NCI-H345 (cell line): Measurements from ENCODE around the gene MARF1.
"Not testable (repeated sequence)": the region's sequence is repeated elsewhere in the genome, so short reads cannot be mapped to it uniquely, and the experiment has no call there.

ENCODE experiments used
- DNase-seq: peaks from one replicate; lab custom pipeline; 2025; lab: John Stamatoyannopoulos, UW

Gene MARF1

DNA sequence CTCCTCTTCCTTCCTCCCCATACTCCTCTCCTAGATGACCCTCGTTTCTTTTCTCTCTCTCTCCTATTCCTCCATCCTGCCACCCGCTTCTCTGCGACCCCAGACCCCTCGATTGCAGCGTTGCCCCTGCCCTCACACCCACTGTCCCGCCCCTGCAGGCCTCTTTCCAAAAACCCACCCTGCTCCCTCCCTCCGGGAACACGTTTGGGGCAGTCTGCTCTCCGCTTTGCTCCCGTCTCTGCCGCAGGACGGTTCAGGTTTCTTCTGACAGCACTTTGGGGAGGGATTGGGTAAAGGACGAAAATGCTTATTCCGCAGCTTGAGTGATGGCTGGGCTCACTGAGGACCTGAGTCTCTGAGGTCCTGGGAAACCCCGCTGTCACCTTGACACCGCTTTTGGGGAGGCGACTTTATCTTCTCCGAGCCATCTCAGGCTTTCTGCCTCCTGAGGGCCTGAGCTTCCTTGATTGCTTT, 7.8 kb upstream of the MARF1 start:
- DNase-seq: peak; percentile 7

DNA sequence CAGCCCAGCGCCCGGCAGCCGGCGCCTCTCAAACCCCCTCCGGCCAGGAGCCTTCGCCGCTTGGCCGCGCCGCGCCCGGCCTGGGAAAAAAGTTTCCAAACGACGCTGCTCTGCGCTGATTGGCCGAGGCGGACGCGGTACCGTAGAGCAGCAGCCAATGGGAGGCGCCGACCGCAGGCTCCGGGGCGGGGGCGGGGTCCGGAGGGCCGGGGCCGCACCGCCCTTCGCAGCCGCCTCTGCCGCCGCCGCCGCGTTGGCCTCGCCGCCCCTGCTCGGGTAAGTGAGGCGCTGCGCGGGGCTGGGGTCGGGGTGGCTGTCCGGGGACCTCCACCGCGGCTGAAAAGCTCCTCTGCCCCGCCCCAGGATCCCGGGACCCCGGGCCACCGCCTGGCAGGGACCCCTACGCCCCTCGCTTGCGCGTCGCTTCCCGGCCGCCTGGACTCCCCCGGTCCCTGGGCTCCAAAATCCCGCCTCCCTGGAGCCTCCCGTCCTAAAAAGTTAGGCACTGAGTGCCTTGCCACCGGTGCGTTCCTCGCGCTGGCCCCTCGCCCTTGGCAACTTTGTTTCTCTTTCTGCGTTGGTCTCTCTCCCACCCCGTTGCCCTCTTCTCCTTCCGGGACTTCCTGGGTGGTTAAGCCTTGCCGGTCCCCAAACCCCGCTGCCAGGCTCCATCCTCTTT, 7.2 kb upstream of the MARF1 start, which contains the start of gene NDE1:
NDE1 (plus strand) TSS at position 227 of the 679 bp plus-strand sequence. CDS start 14,534 bp downstream, outside the sequence.
- DNase-seq: peak; percentile 88

DNA sequence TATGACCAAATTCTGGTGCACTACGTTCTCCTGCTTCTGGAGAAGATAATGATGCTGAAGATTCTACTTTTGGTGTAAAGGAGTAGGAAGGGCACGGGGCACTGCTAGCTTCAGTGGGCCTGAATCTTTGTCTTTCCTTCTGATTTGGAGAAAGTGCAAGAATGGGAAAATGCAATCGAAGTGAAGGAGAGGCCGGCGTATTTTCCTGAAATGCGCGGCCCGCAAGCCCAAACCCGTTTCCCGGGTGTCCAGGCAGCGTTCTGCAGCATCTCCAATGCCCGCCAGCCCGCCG, 6.7 kb upstream of the MARF1 start:
- no peak for DNase-seq

DNA sequence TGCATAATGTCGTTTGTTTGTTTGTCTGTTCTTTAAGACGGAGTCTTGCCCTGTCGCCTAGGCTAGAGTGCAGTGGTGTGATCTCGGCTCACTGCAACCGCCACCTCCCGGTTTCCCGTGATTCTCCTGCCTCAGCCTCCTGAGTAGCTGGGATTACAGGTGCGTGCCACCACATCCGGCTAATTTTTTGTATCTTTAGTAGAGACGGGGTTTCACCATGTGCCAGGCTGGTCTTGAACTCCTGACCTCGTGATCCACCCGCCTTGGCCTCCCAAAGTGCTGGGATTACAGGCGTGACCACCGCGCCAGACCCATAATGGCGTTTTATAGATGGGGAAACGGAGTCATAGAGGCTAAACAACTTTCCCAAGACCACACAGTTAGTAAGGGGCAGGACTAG, 6.4 kb upstream of the MARF1 start:
- DNase-seq: not testable (repeated sequence)

DNA sequence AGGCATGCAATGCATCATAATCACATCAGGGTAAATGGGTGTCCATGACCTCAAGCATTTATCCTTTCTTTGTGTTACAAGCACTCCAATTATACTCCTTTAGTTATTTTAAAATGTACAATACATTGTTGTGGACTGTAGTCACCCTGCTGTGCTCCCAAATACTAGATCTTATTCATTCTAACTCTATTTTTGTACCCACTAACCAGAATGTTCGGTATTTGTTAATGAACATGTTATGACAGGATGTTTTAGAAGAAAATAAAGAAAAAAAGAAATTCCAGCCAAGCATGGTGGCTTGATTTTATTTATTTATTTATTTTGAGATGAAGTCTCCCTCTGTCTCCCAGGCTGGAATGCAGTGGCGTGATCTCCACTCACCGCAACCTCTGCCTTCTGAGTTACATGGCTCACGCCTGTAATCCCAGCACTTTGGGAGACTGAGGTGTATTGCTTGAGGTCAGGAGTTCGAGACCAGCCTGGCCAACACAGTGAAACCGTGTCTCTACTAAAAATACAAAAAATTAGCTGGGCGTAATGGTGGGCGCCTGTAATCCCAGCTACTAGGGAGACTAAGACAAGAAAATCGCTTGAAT, 5.3 kb upstream of the MARF1 start:
- no peak for DNase-seq

DNA sequence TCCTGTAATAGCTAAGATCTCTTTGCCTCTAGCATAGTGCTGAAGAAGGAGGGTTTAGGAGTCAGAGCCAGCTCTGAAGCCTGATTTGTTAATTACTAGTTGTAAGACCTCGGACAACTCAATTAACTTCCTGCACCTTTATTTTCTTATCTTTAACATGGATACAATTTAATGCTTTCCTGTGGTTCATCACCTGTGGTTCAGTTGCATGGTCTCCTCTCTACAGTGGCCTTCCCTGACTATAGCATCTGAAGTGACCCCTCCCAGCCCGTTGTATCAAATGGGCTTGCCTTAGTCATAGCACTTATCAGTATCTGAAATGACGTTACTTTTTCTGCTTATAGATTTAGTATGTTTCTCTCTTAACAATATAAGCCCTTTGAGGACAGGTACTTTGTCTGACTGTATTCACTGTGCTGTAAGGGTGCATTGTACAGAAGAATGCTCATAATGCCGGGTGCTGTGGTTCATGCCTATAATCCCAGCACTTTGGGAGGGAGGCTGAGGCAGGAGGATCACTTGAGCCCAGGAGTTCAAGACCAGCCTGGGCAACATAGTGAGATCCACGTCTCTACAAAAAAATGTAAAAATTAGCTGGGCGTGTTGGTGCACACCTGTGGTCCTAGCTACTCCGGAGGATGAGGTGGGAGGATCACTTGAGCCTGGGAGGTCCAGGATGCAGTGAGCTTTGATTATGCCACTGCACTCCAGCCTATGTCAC, 4.5 kb upstream of the MARF1 start:
- no peak for DNase-seq

DNA sequence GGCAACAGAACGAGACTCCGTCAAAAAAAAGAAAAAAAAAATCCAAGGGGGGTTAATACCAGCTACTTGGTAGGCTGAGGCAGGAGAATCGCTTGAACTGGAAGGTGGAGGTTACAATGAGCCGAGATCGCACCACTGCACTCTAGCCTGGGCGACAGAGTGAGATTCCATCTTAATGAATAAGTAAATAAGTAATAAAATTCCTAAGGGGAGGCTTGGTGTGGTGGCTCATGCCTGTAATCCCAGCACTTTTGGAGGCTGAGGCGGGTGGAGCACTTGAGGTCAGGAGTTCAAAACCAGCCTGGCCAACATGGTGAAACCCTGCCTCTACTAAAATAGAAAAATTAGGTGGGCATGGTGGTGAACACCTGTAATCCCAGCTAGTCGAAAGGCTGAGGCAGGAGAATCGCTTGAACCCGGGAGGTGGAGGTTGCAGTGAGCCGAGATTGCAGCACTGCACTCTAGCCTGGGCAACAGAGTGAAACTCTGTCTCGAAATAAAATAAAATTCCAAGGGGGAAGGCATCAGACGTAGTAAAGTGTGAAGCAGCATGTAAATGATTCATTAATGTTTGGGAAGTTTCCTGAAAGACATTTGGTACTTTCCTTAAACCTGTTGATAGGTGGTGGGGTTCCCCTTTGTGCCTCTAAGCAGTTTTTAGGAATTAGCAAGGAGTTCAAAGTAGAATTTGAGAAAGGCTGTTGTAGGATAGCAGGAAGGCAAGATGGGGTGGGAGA, 3.8 kb upstream of the MARF1 start:
- DNase-seq: not testable (repeated sequence)

DNA sequence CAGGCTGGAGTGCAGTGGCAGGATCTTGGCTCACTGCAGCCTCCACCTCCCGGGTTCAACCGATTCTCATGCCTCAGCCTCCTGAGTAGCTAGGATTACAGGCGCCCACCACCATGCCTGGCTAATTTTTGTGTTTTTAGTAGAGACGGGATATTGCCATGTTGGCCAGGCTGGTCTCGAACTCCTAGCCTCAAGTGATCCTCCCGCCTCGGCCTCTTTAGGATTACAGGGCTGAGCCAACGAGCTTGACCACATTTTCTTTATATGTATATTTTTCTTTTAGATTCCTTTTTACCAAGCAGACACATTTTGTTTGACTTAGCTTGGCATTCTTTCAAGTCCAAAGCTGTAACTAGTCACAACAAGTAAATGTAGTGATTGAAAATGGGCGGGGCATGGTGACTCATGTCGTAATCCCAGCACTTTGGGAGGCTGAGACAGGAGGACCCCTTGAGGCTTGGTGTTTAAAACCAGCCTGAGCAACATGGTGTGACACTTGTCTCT, 2.1 kb upstream of the MARF1 start:
- DNase-seq: peak; percentile 65

DNA sequence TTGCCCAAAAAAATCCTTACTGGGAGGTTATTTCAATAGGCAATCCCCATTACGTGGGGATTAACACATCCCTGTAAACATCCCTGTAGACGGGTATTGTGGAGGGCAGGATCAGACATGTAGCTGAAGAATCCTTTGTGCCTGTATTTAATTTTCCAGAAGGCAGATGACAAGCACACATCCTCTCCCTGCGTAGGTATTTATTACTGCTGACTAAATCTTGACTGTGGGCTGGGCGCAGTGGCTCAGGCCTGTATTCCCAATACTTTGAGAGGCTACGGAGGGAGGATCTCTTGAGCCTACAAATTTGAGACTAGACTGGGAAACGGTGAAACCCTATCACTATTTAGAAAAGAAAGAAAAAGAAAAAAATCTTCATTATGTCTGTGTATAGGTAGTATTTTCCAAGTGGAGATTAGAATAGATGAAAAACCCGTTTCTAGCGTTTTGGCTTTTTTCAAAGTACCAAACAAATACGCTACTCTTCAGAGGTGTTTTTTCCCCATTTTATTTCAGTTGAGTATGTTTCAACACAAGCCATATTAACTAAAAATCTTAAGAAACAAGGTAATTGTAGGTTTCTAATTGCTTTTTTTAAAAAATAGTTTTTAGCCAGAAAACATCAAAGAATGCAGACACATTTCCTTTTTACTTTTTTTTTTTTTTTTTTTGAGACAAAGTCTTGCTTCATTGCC, 1.5 kb upstream of the MARF1 start:
- DNase-seq: peak; percentile 81

DNA sequence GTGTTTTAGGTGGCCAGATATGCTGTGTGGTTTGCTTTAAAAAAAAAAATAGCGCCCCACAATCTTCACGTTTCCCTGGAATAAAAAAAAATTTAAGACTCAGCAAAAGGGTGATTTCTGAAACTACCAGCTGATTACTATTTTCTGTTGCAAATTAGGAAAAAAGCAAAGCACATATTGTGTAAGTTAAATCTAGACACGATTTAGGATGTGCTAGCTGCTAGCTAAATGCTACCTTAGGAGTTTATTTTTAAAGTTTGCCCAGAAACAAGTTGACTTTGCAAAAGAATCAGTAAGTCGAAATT, 944 bp upstream of the MARF1 start:
- no peak for DNase-seq

DNA sequence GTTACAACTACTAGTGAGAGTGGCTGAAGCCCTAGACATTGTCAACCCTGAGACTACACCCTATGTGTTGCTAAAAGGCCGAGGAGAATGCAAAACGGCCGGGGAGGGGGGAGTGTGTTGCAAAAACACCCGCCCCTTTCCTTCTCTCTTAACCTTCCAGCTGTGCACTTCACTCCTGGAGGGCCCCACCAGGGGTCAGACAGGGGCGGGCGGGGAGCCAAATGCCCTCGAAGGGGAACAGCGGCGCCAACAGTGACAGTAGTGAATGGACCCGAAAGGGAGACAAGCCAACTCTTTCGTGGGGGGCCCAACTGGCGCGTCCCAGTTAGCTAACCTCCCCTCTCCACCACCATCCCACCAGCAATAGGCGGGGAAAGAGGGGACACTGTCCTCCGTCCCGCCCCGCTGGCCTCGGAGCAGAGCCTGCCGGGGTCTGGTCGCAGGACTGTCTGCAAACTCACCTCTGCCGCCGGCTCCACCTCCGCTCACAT, 352 bp downstream of the MARF1 start:
- peak; percentile 68 for DNase-seq

DNA sequence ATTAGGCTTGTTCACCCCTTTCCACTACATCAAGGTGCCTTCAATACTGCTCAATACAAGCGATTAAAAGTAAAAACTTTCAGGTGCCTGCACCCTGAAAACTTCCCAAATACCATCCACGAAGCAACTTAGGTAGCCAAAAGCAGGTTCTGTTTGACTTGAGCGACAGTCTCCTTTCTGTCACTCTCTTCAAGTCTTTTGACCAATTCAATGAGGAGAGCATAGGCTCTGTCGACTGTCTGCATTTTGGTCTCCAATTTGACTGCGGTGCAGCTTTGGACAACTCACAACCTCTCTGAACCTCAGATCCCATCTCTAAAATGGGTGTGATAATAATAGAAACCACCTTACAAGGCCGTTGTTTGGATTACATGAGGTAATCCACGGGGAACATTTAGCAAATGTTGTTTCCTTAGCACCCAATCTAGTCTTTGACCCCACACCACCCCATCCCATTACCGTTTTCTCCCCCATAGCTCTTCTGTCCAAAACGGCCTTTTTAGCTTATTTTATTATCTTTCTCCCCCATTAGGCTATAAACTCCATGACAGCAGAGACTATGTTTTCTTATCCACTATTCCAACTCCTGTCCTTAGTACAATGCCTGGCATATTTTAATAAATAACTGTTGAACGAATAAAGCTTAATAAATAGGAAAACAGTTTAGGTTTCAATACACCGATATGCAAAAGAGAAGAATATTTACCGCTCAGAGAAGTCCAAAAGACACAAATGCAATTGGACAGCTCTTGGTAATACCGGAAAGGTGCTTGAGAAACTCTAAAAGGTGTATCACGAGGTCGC, 999 bp downstream of the MARF1 start:
- DNase-seq: no peak

DNA sequence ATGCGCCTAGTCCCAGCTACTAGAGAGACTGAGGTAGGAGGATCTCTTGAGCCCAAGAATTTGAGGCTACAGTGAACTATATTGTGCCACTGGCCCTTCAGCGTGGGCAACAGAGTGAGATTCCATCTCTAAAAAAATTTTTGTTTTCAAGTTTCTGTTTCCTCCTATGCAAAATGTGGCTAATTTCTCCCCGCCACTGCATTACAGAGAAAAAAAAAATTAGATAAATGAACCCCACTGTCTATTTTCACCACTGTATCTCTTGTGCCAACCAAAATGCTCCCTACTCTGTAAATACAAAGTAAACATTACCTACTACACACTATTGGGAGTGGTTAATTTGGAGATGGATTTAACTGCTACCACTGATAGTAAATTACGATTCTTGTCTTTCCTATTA, 2.0 kb downstream of the MARF1 start:
- no peak for DNase-seq

DNA sequence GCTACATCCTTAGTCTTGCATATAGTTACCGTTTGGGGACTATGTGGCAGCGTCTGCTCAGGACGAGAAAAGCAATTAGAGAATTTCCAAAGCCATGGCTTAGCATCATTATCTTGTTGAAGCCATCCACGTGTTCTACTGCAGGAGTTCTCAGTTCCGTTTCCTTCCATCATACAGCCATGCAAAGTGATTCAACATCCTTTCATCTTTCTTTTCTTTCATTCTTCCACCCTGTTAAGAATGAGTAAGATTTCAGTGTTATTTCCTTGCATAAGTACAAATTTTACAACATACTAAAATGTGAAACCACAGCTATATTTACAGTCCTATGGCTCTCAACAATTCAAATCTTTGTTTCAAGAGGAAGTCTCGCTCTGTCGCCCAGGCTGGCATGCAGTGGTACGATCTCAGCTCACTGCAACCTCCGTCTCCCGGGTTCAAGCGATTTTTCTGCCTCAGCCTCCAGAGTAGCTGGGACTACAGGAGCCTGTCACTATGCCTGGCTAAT, 3.8 kb downstream of the MARF1 start:
- DNase-seq: no peak

DNA sequence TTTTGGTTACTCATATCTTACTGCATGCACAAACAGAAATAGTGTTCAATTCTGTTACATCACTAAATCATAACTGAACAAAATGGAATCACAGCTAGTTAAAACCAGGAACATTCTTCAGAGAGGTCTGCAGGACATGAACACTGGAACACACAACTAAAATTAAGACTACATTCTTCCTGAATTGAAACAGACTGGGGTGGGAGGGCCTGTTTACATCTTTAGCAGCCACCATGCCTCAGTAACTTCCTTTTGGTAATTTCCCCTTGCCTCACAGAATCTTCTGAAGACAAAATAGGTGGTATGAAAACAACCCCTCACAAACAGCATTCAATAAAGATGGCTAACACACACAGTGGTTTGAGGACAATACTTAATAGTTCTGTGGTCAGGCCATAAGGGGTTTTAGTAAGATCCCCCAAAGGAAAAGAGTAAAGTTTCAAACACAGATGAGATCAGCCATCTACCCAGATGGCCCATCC, 6.5 kb downstream of the MARF1 start:
- no peak for DNase-seq

DNA sequence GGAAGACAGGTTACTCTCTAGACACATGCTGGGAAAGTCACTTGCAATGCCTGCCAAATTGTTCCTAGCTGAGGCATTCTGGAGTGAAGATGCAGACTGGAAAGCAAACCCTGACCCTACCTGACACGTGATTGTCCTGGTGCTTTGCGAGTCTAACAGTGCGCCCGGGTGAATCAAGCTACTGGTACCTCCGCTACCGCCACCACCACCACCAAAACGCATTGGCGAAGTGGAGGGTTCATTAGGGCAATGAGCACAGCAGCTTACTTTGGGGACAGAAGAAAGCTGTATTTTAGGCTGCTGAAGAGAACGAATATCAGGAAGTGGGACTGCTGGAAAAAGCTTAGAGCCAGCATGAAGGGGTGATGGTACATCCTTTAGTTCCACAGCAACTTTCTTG, 7.0 kb downstream of the MARF1 start:
- no peak for DNase-seq

DNA sequence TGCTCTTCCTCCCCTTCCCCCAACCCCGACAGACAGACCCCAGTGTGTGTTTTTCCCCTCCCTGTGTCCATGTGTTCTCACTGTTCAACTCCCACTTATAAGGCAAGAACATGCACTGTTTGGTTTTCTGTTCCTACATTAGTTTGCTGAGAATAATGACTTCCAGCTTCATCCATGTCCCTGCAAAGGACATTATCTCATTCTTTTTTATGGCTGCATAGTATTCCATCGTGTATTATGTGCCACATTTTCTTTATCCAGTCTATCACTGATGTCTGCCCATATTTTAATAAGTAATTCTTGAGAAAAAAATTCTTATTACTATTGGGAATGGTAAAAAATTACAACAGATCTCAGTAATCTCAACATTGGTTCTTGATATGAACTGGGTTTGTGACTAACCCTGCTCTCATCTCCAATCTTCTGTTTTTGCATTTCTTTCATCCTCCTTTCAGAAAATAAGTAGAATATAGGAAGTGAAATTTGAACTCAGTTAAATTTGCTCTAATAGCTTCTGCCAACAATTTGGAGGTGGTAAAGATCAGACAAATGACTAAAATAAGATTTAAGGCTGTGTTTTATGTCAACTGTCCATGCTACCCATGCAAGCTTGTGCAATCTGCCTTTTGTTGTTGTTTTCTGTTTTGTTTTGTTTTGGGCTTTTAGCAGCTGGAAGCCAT, 11.1 kb downstream of the MARF1 start:
- no peak for DNase-seq

DNA sequence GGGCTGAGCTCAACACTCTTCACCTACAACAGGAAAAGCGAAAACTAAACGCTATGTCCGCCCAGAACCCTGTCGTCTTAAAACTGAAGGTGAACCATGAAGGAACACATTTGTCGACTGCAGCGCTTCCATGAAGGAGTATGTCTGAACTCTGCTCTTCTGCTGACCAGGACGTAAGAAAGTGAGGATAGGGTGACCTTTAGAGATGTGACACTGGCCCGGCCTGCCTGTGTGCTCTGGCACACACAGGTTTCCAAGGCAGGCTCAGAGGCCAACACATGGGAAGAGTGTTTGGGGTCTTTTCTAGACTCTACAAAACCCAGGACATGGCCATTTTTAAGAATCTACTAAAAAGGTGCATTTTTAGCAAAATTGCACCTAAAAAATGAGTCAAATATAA, 21.1 kb downstream of the MARF1 start:
- no peak for DNase-seq

DNA sequence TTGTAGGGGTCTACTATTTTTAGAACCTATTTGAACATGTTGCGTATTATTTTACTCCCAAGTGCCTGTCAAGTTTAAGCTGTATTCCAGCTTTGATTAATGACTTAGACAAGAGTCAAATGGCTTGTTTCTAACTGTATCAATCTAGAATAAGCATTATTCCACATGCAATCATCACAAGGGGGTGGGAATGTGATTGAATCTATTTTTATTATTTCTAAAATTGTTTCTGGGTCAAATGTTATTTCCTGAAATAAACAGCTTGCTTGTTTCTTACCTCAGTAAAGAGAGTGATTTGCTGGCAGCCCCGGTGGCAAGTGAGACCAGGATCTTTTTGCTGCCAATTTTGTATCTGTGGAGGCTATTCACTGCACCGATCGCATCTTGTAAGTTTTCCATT, 21.5 kb downstream of the MARF1 start:
- no peak for DNase-seq

DNA sequence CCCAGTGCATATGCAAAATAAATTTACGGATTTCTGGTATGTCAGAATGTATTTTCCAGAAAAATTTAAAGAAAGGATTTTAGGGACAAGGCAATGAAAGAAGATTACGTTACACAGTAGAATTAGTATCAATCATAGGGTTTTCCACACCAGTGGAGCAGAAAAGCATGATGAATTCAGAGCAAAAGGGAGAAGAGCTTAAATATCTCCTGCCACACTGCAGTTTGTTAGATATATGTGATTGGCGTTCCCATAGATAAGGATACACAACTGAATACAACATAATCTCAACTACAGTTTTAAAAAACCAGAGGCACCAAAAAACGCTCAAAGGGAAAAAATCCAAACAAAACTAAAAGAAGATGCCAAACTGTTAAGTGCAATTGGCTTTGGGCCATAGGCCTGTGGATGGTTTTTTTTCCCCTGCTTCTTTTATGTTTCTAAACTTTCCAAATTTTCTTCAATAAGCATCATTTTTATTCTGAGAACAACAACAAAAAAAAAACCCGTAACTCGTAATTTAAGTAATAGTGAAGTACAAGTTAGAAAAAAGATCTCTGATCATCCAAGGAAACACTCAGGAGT, 22.3 kb downstream of the MARF1 start:
- no peak for DNase-seq
